Mucosa of rectum (tissue), 2 donors: ENCODE results near the gene CD19.
"Not testable (repeated sequence)": the region's sequence is repeated elsewhere in the genome, so short reads cannot be mapped to it uniquely, and the experiment has no call there.

Experiments
- H3K27ac ChIP-seq, 2 donors: one replicate each; pipeline ENCODE4 v1.7.0; 2013; ENCODE audit warnings: inconsistent platforms in 2 of 2, low read depth in 2 of 2, low read length in 2 of 2
- H3K27me3 ChIP-seq, 2 donors: one replicate each; pipeline ENCODE4 v1.7.0; 2013; ENCODE audit warnings: low read length in 2 of 2; ENCODE audit not compliant: control insufficient read depth in 2 of 2, insufficient read depth in 2 of 2
- H3K36me3 ChIP-seq, 2 donors: one replicate each; pipeline ENCODE4 v1.7.0; 2013; ENCODE audit warnings: low read length in 2 of 2; ENCODE audit not compliant: control insufficient read depth in 2 of 2, insufficient read depth in 2 of 2
- H3K4me1 ChIP-seq, 2 donors: one replicate each; pipeline ENCODE4 v1.7.0; 2013; ENCODE audit warnings: low read length in 2 of 2, mild to moderate bottlenecking in 1 of 2; ENCODE audit not compliant: control insufficient read depth in 2 of 2, insufficient read depth in 2 of 2
- H3K4me3 ChIP-seq, 2 donors: one replicate each; pipeline ENCODE4 v1.7.0; 2013; ENCODE audit warnings: low read length in 2 of 2
- H3K9ac ChIP-seq, 2 donors: one replicate each; pipeline ENCODE4 v1.7.0; 2013; ENCODE audit warnings: low read length in 2 of 2, low read depth in 1 of 2, mild to moderate bottlenecking in 1 of 2
- H3K9me3 ChIP-seq, 2 donors: one replicate each; pipeline ENCODE4 v1.7.0; 2013; ENCODE audit warnings: low read length in 2 of 2; ENCODE audit not compliant: control insufficient read depth in 2 of 2
- donor health status: healthy.
- donor health status: Normal muscosa, but diverticular disease.

The CD19 gene

GRCh38 chr16:28924399-28924761 is 7.4 kb upstream of the CD19 start:
- Histone ChIP-seq H3K27ac (peak overlapping the region; percentile 99 to 100), H3K9ac (peak overlapping the region; percentile 66 to 70), H3K36me3 (peaks cover 7 to 10% of the 10 kb centered on the region in 2 donors), H3K27me3 (no peaks in the 10 kb centered on the region), H3K9me3 (no peaks in the 10 kb centered on the region), H3K4me3 (peak overlapping the region; percentile 66 to 81), H3K4me1 (peaks cover 14 to 16% of the 10 kb centered on the region in 2 donors)

- Histone ChIP-seq H3K9ac (peak within 1 kb of the TSS; percentile 87 to 92), H3K9me3 (no peaks in the 10 kb centered on the region), H3K27ac (peak within 1 kb of the TSS; percentile 99 to 100), H3K4me3 (peak within 1 kb of the TSS; percentile 81 to 82), H3K36me3 (peaks cover 3 to 5% of the 10 kb centered on the region in 2 donors), H3K4me1 (peaks cover 14 to 16% of the 10 kb centered on the region in 2 donors), H3K27me3 (no peaks in the 10 kb centered on the region)
Measured at GRCh38 chr16:28924762-28925385, 6.9 kb upstream of the CD19 start, which contains the start of gene RABEP2. Gene RABEP2 (minus strand): TSS chr16:28925238. CDS start chr16:28925163, 75 bp downstream.

GRCh38 chr16:28925386-28926228 is 6.2 kb upstream of the CD19 start:
- no peaks in the 10 kb centered on the region for H3K27me3 ChIP-seq
- peaks cover 14 to 16% of the 10 kb centered on the region in 2 donors for H3K4me1 ChIP-seq
- peak overlapping the region; percentile 87 to 92 for H3K9ac ChIP-seq
- peak overlapping the region; percentile 99 to 100 for H3K27ac ChIP-seq
- H3K4me3 ChIP-seq: peak overlapping the region; percentile 81 to 82
- H3K36me3 ChIP-seq: peaks cover 3 to 4% of the 10 kb centered on the region in 2 donors
- no peaks in the 10 kb centered on the region for H3K9me3 ChIP-seq

GRCh38 chr16:28926284-28926683 is 5.5 kb upstream of the CD19 start:
- Histone ChIP-seq H3K4me3 (peak overlapping the region; percentile 81 to 82), H3K9ac (peak overlapping the region in 1 of 2 donors; percentile 92), H3K4me1 (peaks cover 14 to 16% of the 10 kb centered on the region in 2 donors), H3K27ac (peak overlapping the region; percentile 99 to 100)
- not testable (repeated sequence) for H3K9me3 ChIP-seq, H3K36me3 ChIP-seq, H3K27me3 ChIP-seq

GRCh38 chr16:28927815-28928214 is 4.0 kb upstream of the CD19 start:
- Histone ChIP-seq H3K4me1 (peaks cover 14 to 16% of the 10 kb centered on the region in 2 donors), H3K27me3 (no peaks in the 10 kb centered on the region), H3K4me3 (no peak overlapping the region), H3K9ac (no peak overlapping the region), H3K36me3 (no peaks in the 10 kb centered on the region), H3K9me3 (no peaks in the 10 kb centered on the region), H3K27ac (no peak overlapping the region)

GRCh38 chr16:28930203-28930602 is 1.6 kb upstream of the CD19 start:
- no peak overlapping the region for H3K4me3 ChIP-seq
- no peaks in the 10 kb centered on the region for H3K4me1 ChIP-seq
- no peaks in the 10 kb centered on the region for H3K27me3 ChIP-seq
- no peak overlapping the region for H3K27ac ChIP-seq
- H3K9ac ChIP-seq: no peak overlapping the region
- no peaks in the 10 kb centered on the region for H3K9me3 ChIP-seq
- H3K36me3 ChIP-seq: no peaks in the 10 kb centered on the region

GRCh38 chr16:28930652-28931051 is 1.1 kb upstream of the CD19 start:
- Histone ChIP-seq H3K4me1 (no peaks in the 10 kb centered on the region), H3K9me3 (no peaks in the 10 kb centered on the region), H3K36me3 (no peaks in the 10 kb centered on the region), H3K27me3 (no peaks in the 10 kb centered on the region), H3K4me3 (no peak overlapping the region), H3K9ac (no peak overlapping the region), H3K27ac (no peak overlapping the region)

GRCh38 chr16:28932339-28933141 is 769 bp downstream of the CD19 start:
- Histone ChIP-seq H3K27ac (peak overlapping the region in 1 of 2 donors; percentile 9), H3K9ac (no peak overlapping the region), H3K4me3 (peak overlapping the region in 1 of 2 donors; percentile 52), H3K4me1 (peaks cover 0 to 6% of the 10 kb centered on the region in 2 donors), H3K27me3 (no peaks in the 10 kb centered on the region), H3K9me3 (no peaks in the 10 kb centered on the region), H3K36me3 (no peaks in the 10 kb centered on the region)

GRCh38 chr16:28933171-28933570 is 1.4 kb downstream of the CD19 start:
- H3K4me1 ChIP-seq: peaks cover 0 to 6% of the 10 kb centered on the region in 2 donors
- no peak overlapping the region for H3K27ac ChIP-seq
- no peaks in the 10 kb centered on the region for H3K27me3 ChIP-seq
- H3K9ac ChIP-seq: no peak overlapping the region
- H3K9me3 ChIP-seq: no peaks in the 10 kb centered on the region
- H3K36me3 ChIP-seq: no peaks in the 10 kb centered on the region
- peak overlapping the region in 1 of 2 donors; percentile 13 for H3K4me3 ChIP-seq
